ENCODE data around the gene DVL3. TPM values are rescaled to one million over a fixed set of nuclear protein-coding genes. Genes with fewer than 3 reads are reported as not detected.

The DVL3 gene
- total and polyA plus RNA-seq, 2 experiments from 2014 or later, result 25.6 to 55.5 TPM

- DNase-seq (ENCODE audit: low spot score) (peak; percentile 92), ATAC-seq (peak; percentile 68)
- H3K4me3 ChIP-seq, result peak overlapping the region; percentile 89
- peak overlapping the region; percentile 53; the same call in 1 of the 2 replicates for H3K27ac ChIP-seq (ENCODE audit: low read depth)
- peaks cover 7% of the 10 kb centered on the region; the same call in 1 of the 2 replicates for H3F3A ChIP-seq (replicated peaks; ENCODE audit: low read depth)
- peaks cover 6% of the 10 kb centered on the region; the same call in 1 of the 3 replicates for H3K36me3 Mint-ChIP-seq (ENCODE audit: low read depth)
- 0 out of 2 replicates have a peak, but pooled peaks cover 5% of the 10 kb centered on the region for H3K36me3 ChIP-seq (ENCODE audit: insufficient read depth)
- peaks cover 42% of the 10 kb centered on the region for H3K79me2 ChIP-seq (replicated peaks; ENCODE audit: insufficient read depth)
- peaks cover 4% of the 10 kb centered on the region for H4K20me1 ChIP-seq (replicated peaks; ENCODE audit: insufficient read depth)
- H3K9me3 Mint-ChIP-seq, result no peaks in the 10 kb centered on the region
- peaks cover 7% of the 10 kb centered on the region; the same call in 1 of the 2 replicates for H3K4me1 ChIP-seq (ENCODE audit: insufficient read depth)
- TF ChIP-seq CREB1 (CRISPR knock-in tag; IDR thresholded peaks at IDR 0.05; ENCODE audit: low read depth), result 0 out of 2 replicates have a peak, but pooled peaks have one; percentile 5
- no peak for TF ChIP-seq CTCF (conservative IDR thresholded peaks at IDR 0.05; ENCODE audit: low read depth in 2 of 2)
- TF ChIP-seq NANOG (IDR thresholded peaks at IDR 0.05; ENCODE audit: borderline replicate concordance), result 0 out of 2 replicates have a peak, but pooled peaks have one; percentile 20
- no peak for TF ChIP-seq STAT1 (IDR thresholded peaks at IDR 0.05; ENCODE audit: unreplicated experiment)
- TF ChIP-seq REST (IDR thresholded peaks at IDR 0.05; ENCODE audit: unreplicated experiment), result no peak
- no peak for TF ChIP-seq EZH2 (IDR thresholded peaks at IDR 0.05; ENCODE audit: low read depth, unreplicated experiment)
- TF ChIP-seq POLR2AphosphoS5 (IDR thresholded peaks at IDR 0.05; ENCODE audit: low read depth), result peak; percentile 71
- TF ChIP-seq EZH2phosphoT487 (IDR thresholded peaks at IDR 0.05; ENCODE audit: unreplicated experiment), result no peak
- TF ChIP-seq, protein P1, sequence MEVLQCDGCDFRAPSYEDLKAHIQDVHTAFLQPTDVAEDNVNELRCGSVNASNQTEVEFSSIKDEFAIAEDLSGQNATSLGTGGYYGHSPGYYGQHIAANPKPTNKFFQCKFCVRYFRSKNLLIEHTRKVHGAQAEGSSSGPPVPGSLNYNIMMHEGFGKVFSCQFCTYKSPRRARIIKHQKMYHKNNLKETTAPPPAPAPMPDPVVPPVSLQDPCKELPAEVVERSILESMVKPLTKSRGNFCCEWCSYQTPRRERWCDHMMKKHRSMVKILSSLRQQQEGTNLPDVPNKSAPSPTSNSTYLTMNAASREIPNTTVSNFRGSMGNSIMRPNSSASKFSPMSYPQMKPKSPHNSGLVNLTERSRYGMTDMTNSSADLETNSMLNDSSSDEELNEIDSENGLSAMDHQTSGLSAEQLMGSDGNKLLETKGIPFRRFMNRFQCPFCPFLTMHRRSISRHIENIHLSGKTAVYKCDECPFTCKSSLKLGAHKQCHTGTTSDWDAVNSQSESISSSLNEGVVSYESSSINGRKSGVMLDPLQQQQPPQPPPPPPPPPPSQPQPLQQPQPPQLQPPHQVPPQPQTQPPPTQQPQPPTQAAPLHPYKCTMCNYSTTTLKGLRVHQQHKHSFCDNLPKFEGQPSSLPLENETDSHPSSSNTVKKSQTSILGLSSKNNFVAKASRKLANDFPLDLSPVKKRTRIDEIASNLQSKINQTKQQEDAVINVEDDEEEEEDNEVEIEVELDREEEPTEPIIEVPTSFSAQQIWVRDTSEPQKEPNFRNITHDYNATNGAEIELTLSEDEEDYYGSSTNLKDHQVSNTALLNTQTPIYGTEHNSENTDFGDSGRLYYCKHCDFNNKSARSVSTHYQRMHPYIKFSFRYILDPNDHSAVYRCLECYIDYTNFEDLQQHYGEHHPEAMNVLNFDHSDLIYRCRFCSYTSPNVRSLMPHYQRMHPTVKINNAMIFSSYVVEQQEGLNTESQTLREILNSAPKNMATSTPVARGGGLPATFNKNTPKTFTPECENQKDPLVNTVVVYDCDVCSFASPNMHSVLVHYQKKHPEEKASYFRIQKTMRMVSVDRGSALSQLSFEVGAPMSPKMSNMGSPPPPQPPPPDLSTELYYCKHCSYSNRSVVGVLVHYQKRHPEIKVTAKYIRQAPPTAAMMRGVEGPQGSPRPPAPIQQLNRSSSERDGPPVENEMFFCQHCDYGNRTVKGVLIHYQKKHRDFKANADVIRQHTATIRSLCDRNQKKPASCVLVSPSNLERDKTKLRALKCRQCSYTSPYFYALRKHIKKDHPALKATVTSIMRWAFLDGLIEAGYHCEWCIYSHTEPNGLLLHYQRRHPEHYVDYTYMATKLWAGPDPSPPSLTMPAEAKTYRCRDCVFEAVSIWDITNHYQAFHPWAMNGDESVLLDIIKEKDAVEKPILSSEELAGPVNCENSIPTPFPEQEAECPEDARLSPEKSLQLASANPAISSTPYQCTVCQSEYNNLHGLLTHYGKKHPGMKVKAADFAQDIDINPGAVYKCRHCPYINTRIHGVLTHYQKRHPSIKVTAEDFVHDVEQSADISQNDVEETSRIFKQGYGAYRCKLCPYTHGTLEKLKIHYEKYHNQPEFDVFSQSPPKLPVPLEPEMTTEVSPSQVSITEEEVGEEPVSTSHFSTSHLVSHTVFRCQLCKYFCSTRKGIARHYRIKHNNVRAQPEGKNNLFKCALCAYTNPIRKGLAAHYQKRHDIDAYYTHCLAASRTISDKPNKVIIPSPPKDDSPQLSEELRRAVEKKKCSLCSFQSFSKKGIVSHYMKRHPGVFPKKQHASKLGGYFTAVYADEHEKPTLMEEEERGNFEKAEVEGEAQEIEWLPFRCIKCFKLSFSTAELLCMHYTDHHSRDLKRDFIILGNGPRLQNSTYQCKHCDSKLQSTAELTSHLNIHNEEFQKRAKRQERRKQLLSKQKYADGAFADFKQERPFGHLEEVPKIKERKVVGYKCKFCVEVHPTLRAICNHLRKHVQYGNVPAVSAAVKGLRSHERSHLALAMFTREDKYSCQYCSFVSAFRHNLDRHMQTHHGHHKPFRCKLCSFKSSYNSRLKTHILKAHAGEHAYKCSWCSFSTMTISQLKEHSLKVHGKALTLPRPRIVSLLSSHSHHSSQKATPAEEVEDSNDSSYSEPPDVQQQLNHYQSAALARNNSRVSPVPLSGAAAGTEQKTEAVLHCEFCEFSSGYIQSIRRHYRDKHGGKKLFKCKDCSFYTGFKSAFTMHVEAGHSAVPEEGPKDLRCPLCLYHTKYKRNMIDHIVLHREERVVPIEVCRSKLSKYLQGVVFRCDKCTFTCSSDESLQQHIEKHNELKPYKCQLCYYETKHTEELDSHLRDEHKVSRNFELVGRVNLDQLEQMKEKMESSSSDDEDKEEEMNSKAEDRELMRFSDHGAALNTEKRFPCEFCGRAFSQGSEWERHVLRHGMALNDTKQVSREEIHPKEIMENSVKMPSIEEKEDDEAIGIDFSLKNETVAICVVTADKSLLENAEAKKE (CRISPR knock-in tag; IDR thresholded peaks at IDR 0.05), result no peak
- TF ChIP-seq, protein P2, sequence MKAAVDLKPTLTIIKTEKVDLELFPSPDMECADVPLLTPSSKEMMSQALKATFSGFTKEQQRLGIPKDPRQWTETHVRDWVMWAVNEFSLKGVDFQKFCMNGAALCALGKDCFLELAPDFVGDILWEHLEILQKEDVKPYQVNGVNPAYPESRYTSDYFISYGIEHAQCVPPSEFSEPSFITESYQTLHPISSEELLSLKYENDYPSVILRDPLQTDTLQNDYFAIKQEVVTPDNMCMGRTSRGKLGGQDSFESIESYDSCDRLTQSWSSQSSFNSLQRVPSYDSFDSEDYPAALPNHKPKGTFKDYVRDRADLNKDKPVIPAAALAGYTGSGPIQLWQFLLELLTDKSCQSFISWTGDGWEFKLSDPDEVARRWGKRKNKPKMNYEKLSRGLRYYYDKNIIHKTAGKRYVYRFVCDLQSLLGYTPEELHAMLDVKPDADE (IDR thresholded peaks at IDR 0.05), result peak; percentile 86
- peak overlapping the region; percentile 23 for H2AFZ ChIP-seq
- no peaks in the 10 kb centered on the region for H3K9me2 ChIP-seq (ENCODE audit: insufficient read depth)
- H3K4me2 ChIP-seq, result peak overlapping the region; percentile 100
- H3K27me3 ChIP-seq (ENCODE audit: insufficient read depth), result no peaks in the 10 kb centered on the region
- H3K4me1 Mint-ChIP-seq, result peaks cover 18% of the 10 kb centered on the region
- H3K4me3 Mint-ChIP-seq, result peak overlapping the region; percentile 95
- H3K27me3 Mint-ChIP-seq (ENCODE audit: insufficient read depth, low read depth, poor library complexity), result peaks cover 15% of the 10 kb centered on the region
- H3K27ac Mint-ChIP-seq, result peak overlapping the region; percentile 90
Measured at GRCh38 chr3:184133840-184134745, 21.1 kb upstream of the DVL3 start.
